ENCODE measurements around the gene LHPP. TPM values are rescaled to one million over a fixed set of nuclear protein-coding genes. Genes with fewer than 3 reads are reported as not detected.

LHPP gene
- total RNA-seq, 1 donor from 2014 or later = 15.3 TPM

- peak; percentile 84 for DNase-seq (ENCODE audit: low spot score)
These were observed 140.5 kb downstream of the LHPP start for GRCh38 chr10:124602121-124602561.

DNA sequence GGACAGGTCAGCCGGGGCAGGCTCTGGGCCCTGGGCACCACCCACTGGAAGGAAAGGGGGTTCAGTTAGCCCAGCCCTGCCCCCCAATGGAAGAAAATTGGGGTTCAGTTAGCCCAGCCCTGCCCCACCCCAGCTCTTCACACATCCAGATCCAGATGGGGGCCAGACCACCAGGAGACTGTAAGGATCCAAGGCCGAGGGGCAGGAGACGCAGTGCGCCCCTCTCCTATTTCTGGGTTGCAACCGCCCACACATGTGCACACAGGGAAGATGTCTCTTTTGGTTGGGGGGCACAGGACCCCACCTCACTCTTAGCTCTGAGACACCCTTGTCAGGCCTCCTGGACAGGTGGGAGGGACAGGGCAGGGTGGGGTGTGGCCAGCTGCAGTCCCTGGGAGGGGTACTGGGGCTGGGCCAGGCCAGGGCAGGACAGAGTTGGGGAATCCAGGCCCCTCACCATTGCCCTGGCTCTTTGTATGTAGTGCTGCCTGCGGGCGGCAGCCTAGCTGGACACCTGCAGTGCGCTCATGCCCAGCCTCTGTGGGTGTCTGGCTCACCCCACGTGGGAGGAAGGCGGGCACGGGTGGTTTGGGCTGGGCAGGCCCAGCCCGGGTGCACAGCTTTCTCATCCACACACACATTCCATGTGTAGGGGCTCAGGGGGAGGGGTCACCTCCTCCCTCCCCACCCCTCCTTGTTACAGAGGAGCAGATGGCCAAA lies 141.2 kb downstream of the LHPP start:
- Mint-ChIP-seq H3K4me1 (ENCODE audit: low read depth) (no peaks in the 10 kb centered on the region), H3K4me3 (ENCODE audit: unreplicated experiment) (no peak overlapping the region), H3K9me3 (ENCODE audit: low read depth) (no peaks in the 10 kb centered on the region), H3K36me3 (ENCODE audit: low read depth) (no peaks in the 10 kb centered on the region), H3K27ac (ENCODE audit: unreplicated experiment) (no peak overlapping the region), H3K27me3 (ENCODE audit: low read depth) (no peaks in the 10 kb centered on the region)
- TF ChIP-seq, protein P1, sequence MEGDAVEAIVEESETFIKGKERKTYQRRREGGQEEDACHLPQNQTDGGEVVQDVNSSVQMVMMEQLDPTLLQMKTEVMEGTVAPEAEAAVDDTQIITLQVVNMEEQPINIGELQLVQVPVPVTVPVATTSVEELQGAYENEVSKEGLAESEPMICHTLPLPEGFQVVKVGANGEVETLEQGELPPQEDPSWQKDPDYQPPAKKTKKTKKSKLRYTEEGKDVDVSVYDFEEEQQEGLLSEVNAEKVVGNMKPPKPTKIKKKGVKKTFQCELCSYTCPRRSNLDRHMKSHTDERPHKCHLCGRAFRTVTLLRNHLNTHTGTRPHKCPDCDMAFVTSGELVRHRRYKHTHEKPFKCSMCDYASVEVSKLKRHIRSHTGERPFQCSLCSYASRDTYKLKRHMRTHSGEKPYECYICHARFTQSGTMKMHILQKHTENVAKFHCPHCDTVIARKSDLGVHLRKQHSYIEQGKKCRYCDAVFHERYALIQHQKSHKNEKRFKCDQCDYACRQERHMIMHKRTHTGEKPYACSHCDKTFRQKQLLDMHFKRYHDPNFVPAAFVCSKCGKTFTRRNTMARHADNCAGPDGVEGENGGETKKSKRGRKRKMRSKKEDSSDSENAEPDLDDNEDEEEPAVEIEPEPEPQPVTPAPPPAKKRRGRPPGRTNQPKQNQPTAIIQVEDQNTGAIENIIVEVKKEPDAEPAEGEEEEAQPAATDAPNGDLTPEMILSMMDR (IDR thresholded peaks at IDR 0.05) = no peak
- peak; percentile 80 for DNase-seq (ENCODE audit: low spot score)

More at GRCh38 chr10:124602121-124602561, 140.5 kb downstream of the LHPP start:
- H3K4me1 Mint-ChIP-seq (ENCODE audit: low read depth) = no peaks in the 10 kb centered on the region
- H3K4me3 Mint-ChIP-seq (ENCODE audit: unreplicated experiment) = no peak overlapping the region
- no peaks in the 10 kb centered on the region for H3K36me3 Mint-ChIP-seq (ENCODE audit: low read depth)
- H3K27ac Mint-ChIP-seq (ENCODE audit: unreplicated experiment) = no peak overlapping the region
- H3K9me3 Mint-ChIP-seq (ENCODE audit: low read depth) = no peaks in the 10 kb centered on the region
- TF ChIP-seq, protein P1 (IDR thresholded peaks at IDR 0.05) = no peak
- no peaks in the 10 kb centered on the region for H3K27me3 Mint-ChIP-seq (ENCODE audit: low read depth)

- peak; percentile 87 for DNase-seq (ENCODE audit: low spot score)
- Mint-ChIP-seq H3K9me3 (ENCODE audit: low read depth) (no peaks in the 10 kb centered on the region), H3K4me1 (ENCODE audit: low read depth) (no peaks in the 10 kb centered on the region), H3K27ac (ENCODE audit: unreplicated experiment) (no peak overlapping the region), H3K36me3 (ENCODE audit: low read depth) (no peaks in the 10 kb centered on the region), H3K4me3 (ENCODE audit: unreplicated experiment) (no peak overlapping the region), H3K27me3 (ENCODE audit: low read depth) (no peaks in the 10 kb centered on the region)
- TF ChIP-seq, protein P1 (IDR thresholded peaks at IDR 0.05) = no peak
These were observed 142.0 kb downstream of the LHPP start for GRCh38 chr10:124603376-124604213.

- Mint-ChIP-seq H3K36me3 (ENCODE audit: low read depth) (no peaks in the 10 kb centered on the region), H3K27ac (ENCODE audit: unreplicated experiment) (no peak overlapping the region), H3K4me1 (ENCODE audit: low read depth) (no peaks in the 10 kb centered on the region), H3K9me3 (ENCODE audit: low read depth) (no peaks in the 10 kb centered on the region), H3K4me3 (ENCODE audit: unreplicated experiment) (no peak overlapping the region), H3K27me3 (ENCODE audit: low read depth) (no peaks in the 10 kb centered on the region)
- peak; percentile 89 for DNase-seq (ENCODE audit: low spot score)
- TF ChIP-seq, protein P1 (IDR thresholded peaks at IDR 0.05) = no peak
These were observed 142.8 kb downstream of the LHPP start for GRCh38 chr10:124604214-124605000.

DNA sequence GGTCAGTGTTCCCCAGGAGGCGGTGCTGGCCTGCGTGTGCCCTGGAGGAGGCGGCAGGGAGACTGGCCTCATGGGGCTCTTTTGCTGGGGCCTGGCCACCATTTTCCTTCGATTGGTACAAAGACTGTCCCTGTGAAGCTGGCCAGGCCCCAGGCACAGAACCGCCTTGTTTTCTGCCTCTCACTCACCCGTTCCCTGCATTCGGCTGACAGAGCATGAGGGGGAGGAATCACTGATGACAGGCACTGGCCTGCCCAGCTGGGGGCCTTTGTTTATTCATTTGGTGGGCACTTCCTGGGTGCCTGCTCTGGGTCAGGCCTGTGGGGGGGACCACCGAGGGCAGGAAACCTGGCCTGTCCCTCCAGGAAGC lies 143.4 kb downstream of the LHPP start:
- H3K4me3 Mint-ChIP-seq (ENCODE audit: unreplicated experiment) = no peak overlapping the region
- H3K27ac Mint-ChIP-seq (ENCODE audit: unreplicated experiment) = no peak overlapping the region
- no peaks in the 10 kb centered on the region for H3K36me3 Mint-ChIP-seq (ENCODE audit: low read depth)
- no peaks in the 10 kb centered on the region for H3K27me3 Mint-ChIP-seq (ENCODE audit: low read depth)
- no peaks in the 10 kb centered on the region for H3K9me3 Mint-ChIP-seq (ENCODE audit: low read depth)
- DNase-seq (ENCODE audit: low spot score) = no peak
- no peaks in the 10 kb centered on the region for H3K4me1 Mint-ChIP-seq (ENCODE audit: low read depth)
- TF ChIP-seq, protein P1 (IDR thresholded peaks at IDR 0.05) = no peak
